ENCODE data around the gene CNNM4. TPM values are rescaled to one million over a fixed set of nuclear protein-coding genes. Genes with fewer than 3 reads are reported as not detected.
A peak's percentile ranks its signal among the peaks of the same experiment; 100 is the strongest.

Gene CNNM4
- total and polyA plus RNA-seq, 5 experiments from 2014 or later = 0.63 to 4.9 (median 2.2) TPM

DNA sequence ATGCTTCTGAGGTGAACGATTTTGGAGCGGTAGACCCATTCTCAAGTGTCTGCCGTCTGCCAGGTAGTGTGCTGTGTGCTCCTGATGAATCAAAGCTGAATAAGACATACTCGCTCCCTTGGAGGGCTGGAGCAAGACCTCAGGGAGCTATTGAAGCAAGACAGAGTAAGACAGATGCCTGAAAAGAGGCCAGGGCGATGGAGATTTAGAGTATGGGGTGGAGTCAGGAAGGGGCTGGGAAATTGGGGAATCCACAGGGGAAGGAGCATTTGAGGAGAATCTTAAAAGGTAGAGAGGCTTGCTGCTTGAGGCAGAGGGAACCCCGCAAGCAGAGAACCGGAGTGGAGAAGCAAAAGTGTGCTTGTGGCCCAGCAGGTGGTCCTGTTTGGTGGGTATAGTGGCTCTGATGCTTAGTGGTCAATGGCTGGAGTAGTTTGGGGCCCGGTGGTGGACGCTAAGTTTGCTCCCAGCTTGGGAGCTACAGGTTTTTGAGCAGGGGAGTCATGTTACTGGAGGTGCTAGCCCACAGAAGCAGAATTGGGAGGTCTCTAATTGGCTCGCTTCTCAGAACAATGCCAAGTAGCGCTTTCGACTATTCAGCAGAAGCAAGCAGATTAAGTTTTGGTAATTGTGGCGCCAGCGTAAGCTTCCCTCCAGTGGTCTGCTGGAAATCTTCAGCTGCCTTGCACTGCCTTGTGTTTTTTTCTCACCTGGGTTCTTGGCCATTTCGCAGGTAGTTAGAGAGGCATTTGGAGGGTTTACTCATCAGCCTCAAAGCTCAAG, 2.0 kb downstream of the CNNM4 start:
- H3K4me1 Mint-ChIP-seq = peaks cover 33 to 73% (median 67%) of the 10 kb centered on the region in 4 donors
- H3K27ac Mint-ChIP-seq = peak overlapping the region; percentile 35 to 91 (median 76)
- DNase-seq = peak in 2 of 10 donors; percentile 20 to 29
- POLR2A ChIA-PET = interaction anchor here (0.6 to 2.7 kb wide), 7 partner anchors 11 to 125 kb away, joined by 3 to 14 read pairs (median 4); partner anchors contain the start of genes CNNM3, KANSL3 and LMAN2L
- H3K36me3 Mint-ChIP-seq = peaks cover 0 to 3% (median 0%) of the 10 kb centered on the region in 3 donors
- peak overlapping the region; percentile 76 to 92 (median 86) for H3K4me3 Mint-ChIP-seq
- no peaks in the 10 kb centered on the region for H3K9me3 Mint-ChIP-seq
- no peaks in the 10 kb centered on the region for H3K27me3 Mint-ChIP-seq
- no peak for ATAC-seq

DNA sequence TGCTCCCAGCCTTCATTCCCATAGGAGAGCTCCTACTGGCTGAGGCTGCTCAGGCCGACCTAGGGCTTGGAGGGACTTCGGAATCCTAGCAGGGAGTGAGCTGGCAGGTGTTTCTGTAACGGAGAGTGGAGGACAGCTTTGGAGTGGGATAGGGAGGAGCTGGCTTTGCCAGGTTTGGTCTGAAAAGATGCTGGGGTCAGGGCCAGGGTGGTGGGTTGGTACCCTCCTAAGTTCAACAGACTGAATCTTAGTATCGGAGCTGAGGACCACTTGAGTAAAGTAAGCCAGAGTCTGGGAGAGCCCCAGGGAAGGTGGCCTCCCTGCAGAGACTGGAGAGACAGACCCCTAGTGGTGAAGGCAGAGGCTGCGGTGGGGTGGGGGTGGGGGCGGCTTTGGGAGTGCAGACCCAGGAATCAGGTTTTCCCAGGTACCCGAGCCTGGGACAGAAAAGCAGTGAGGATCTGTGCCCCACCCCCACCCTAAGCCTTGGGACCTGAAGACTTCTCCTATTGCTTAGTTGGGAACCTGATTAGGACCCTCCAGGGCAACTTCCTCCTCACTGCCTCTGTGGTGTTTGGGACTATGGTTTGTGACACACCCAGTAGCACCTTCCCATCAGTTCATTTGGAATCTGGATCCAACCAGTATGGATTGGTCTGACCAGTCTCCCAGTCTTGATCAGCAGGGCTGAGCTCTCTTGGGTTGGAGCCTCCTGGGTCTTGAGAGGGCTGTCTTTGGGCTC, 3.0 kb downstream of the CNNM4 start:
- Mint-ChIP-seq H3K27me3 (no peaks in the 10 kb centered on the region), H3K36me3 (peaks cover 0 to 3% (median 0%) of the 10 kb centered on the region in 3 donors), H3K4me1 (peaks cover 36 to 81% (median 76%) of the 10 kb centered on the region in 4 donors), H3K4me3 (peak overlapping the region; percentile 76 to 92 (median 86)), H3K9me3 (no peaks in the 10 kb centered on the region), H3K27ac (peak overlapping the region in 8 of 10 donors; percentile 35 to 91 (median 70))
- DNase-seq (peak in 3 of 10 donors; percentile 15 to 22 (median 16)), ATAC-seq (no peak)
- POLR2A ChIA-PET = interaction anchor here (0.6 to 2.7 kb wide), 7 partner anchors 10 to 222 kb away, joined by 3 to 14 read pairs (median 3); partner anchors contain the start of genes CNNM3 and LMAN2L

DNA sequence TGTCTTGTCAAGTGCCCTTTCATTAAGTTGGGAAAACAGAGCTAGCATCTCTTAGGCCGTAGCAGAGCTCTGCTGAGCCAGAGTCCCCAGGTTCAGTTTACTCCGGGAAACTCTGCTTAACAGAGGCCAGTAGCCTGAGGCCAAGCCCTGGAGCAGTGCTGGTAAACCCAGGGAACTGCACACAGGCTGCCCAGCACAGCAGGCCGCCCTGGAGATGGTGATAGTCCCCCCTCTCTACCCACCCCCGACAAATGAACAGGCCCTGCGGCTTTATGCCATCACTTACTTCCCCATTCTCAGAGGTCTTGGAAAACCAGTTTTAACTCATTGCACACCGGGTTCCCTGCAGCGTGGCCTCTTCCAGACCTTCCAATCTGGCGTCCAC, 3.5 kb downstream of the CNNM4 start:
- DNase-seq (no peak), ATAC-seq (no peak)
- Mint-ChIP-seq H3K4me1 (peaks cover 36 to 78% (median 76%) of the 10 kb centered on the region in 4 donors), H3K4me3 (peak overlapping the region; percentile 61 to 91 (median 76)), H3K27me3 (no peaks in the 10 kb centered on the region), H3K9me3 (no peaks in the 10 kb centered on the region), H3K36me3 (peaks cover 0 to 3% (median 0%) of the 10 kb centered on the region in 3 donors), H3K27ac (peak overlapping the region in 6 of 10 donors; percentile 22 to 84 (median 56))
- POLR2A ChIA-PET = interaction anchor here (0.6 to 2.7 kb wide), 4 partner anchors 52 to 223 kb away, joined by 3 to 13 read pairs (median 3); partner anchors contain the start of gene CNNM3

GRCh38 chr2:96767135-96767871, 6.6 kb downstream of the CNNM4 start:
- Mint-ChIP-seq H3K4me3 (no peak overlapping the region), H3K4me1 (peaks cover 34 to 57% (median 55%) of the 10 kb centered on the region in 4 donors), H3K9me3 (no peaks in the 10 kb centered on the region), H3K27ac (peak overlapping the region in 2 of 10 donors; percentile 18 to 37), H3K36me3 (peaks cover 0 to 9% (median 0%) of the 10 kb centered on the region in 3 donors), H3K27me3 (no peaks in the 10 kb centered on the region)
- POLR2A ChIA-PET = interaction anchor here (0.6 to 1.3 kb wide), 2 partner anchors 9 to 13 kb away, joined by 3 to 4 read pairs; no protein-coding TSS in a partner anchor
- ATAC-seq (no peak), DNase-seq (no peak)

- Mint-ChIP-seq H3K27me3 (no peaks in the 10 kb centered on the region), H3K9me3 (no peaks in the 10 kb centered on the region), H3K4me3 (no peak overlapping the region), H3K27ac (peak overlapping the region in 1 of 10 donors; percentile 11), H3K36me3 (peaks cover 0 to 9% (median 0%) of the 10 kb centered on the region in 3 donors), H3K4me1 (peaks cover 34 to 57% (median 54%) of the 10 kb centered on the region in 4 donors)
- ATAC-seq (no peak), DNase-seq (no peak)
- POLR2A ChIA-PET = no interaction called here
Measured at GRCh38 chr2:96768083-96768561, 7.4 kb downstream of the CNNM4 start.

DNA sequence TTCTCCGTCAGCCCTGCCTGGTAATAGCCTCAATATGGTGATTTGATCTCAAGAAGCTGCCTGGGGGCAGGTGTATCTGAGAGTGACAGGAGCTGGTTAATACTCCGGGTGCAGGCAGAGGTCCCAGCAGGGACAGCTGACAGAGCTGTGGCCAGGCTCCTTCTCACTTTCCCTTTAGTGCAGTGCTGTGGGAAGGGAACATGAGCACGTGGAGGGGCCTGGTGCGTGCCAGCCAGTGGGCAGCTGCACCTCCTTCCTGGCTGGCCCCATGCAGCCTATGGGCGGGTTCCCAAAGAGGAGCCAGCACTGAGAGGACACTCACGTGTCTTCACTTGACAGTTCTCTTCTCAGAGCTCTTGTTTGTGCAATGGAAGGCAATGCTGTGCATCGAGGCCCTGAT, 9.1 kb downstream of the CNNM4 start:
- no peak for ATAC-seq
- no peak for DNase-seq
- Mint-ChIP-seq H3K4me3 (no peak overlapping the region), H3K9me3 (no peaks in the 10 kb centered on the region), H3K36me3 (peaks cover 0 to 9% (median 0%) of the 10 kb centered on the region in 3 donors), H3K27ac (no peak overlapping the region), H3K4me1 (peaks cover 26 to 51% (median 44%) of the 10 kb centered on the region in 4 donors), H3K27me3 (no peaks in the 10 kb centered on the region)
- POLR2A ChIA-PET = interaction anchor here (0.7 kb wide), 1 partner anchor 9 kb away, joined by 3 read pairs; no protein-coding TSS in a partner anchor

GRCh38 chr2:96770442-96771202, 9.9 kb downstream of the CNNM4 start:
- POLR2A ChIA-PET = no interaction called here
- no peak overlapping the region for H3K4me3 Mint-ChIP-seq
- no peaks in the 10 kb centered on the region for H3K9me3 Mint-ChIP-seq
- H3K27me3 Mint-ChIP-seq = no peaks in the 10 kb centered on the region
- peaks cover 0 to 9% (median 0%) of the 10 kb centered on the region in 3 donors for H3K36me3 Mint-ChIP-seq
- no peak for ATAC-seq
- no peak for DNase-seq
- H3K4me1 Mint-ChIP-seq = peaks cover 26 to 55% (median 45%) of the 10 kb centered on the region in 4 donors
- peak overlapping the region in 1 of 10 donors; percentile 33 for H3K27ac Mint-ChIP-seq

DNA sequence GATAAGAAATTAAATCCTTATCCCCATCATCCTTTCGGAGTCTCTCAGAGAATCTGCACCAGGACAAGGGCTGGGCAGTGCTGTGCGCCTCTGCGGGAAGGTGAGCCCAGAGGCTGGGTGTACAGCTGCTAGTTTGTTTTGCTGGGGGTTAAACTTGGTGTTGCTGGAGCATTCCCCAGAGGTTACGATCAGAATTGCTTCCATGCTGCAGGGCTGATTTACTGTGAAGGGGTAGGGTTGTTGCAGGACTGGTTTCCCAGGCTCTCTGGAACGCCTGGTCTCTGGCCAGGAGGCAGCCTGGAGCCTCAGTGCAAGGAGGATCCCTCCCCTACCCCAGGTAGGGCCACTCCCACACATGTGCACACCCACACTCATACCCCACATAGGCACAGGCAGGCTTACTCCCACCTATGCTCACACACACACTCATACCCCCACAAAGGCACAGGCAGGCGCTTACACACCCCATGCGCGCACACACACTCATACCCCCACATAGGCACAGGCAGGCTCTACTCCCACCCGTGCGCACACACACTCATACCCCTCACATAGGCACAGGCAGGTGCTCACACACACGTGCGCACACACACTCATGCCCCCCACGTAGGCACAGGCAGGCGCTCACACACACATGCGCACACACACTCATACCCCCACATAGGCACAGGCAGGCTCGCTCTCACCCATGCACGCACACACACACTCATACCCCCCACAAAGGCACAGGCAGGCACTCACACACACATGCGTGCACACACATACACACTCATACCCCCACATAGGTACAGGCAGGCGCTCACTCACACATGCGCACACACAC, 11.3 kb downstream of the CNNM4 start:
- ATAC-seq (no peak), DNase-seq (no peak)
- Mint-ChIP-seq H3K27ac (peak overlapping the region in 7 of 10 donors; percentile 4 to 94 (median 57)), H3K9me3 (no peaks in the 10 kb centered on the region), H3K4me3 (peak overlapping the region in 5 of 10 donors; percentile 16 to 45 (median 22)), H3K36me3 (peaks cover 0 to 6% (median 0%) of the 10 kb centered on the region in 3 donors), H3K27me3 (no peaks in the 10 kb centered on the region), H3K4me1 (peaks cover 20 to 48% (median 35%) of the 10 kb centered on the region in 4 donors)
- POLR2A ChIA-PET = no interaction called here

- POLR2A ChIA-PET = interaction anchor here (0.7 to 2.2 kb wide), 3 partner anchors 8 to 85 kb away, joined by 3 to 14 read pairs (median 3); partner anchors contain the start of gene ANKRD39
- no peaks in the 10 kb centered on the region for H3K27me3 Mint-ChIP-seq
- peak overlapping the region; percentile 57 to 95 (median 81) for H3K27ac Mint-ChIP-seq
- H3K4me3 Mint-ChIP-seq = peak overlapping the region; percentile 19 to 90 (median 53)
- no peaks in the 10 kb centered on the region for H3K9me3 Mint-ChIP-seq
- ATAC-seq = no peak
- peak in 1 of 10 donors; percentile 21 for DNase-seq
- H3K4me1 Mint-ChIP-seq = peaks cover 16 to 37% (median 28%) of the 10 kb centered on the region in 4 donors
- H3K36me3 Mint-ChIP-seq = peaks cover 0 to 6% (median 0%) of the 10 kb centered on the region in 3 donors
Measured at GRCh38 chr2:96772903-96773671, 12.4 kb downstream of the CNNM4 start.

DNA sequence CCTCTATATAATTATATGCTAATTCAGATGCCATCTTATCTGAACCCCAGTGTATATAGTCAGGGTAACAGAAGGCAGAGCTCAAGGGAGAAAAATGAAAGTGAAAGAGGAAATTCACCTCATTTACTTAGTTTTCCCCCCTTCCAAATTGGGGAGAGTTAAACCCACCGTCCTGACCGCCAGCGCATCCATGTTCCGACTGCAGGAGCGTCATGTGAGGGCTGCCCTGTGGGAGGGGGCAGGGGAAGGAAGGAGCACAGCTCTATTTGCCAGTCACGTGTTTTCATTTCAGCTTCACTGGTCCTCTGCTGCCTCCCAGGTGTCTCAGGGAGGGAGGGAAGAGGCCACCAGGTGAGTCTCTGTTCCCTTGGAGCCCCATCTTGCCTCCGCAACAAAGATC, 13.2 kb downstream of the CNNM4 start:
- Mint-ChIP-seq H3K4me1 (peaks cover 13 to 31% (median 21%) of the 10 kb centered on the region in 4 donors), H3K27me3 (no peaks in the 10 kb centered on the region), H3K9me3 (no peaks in the 10 kb centered on the region), H3K36me3 (peaks cover 0 to 6% (median 0%) of the 10 kb centered on the region in 3 donors), H3K4me3 (peak overlapping the region; percentile 86 to 95 (median 91)), H3K27ac (peak overlapping the region; percentile 90 to 98 (median 94))
- peak; percentile 25 to 74 (median 54) for DNase-seq
- ATAC-seq = peak; percentile 85 to 88
- POLR2A ChIA-PET = interaction anchor here (0.7 to 2.2 kb wide), 6 partner anchors 9 to 235 kb away, joined by 3 to 14 read pairs (median 6); partner anchors contain the start of genes ANKRD39 and CNNM3

All from naive thymus-derived CD8-positive, alpha-beta T cell (primary cell).